GF-D8 (cell line): ENCODE data around the gene PTPRM.

ENCODE experiments used
- DNase-seq: peaks from one replicate; lab custom pipeline; 2025; lab: John Stamatoyannopoulos, UW

The PTPRM gene

GRCh38 chr18:8238507-8238906 is 671.4 kb downstream of the PTPRM start:
- no peak for DNase-seq

- no peak for DNase-seq
These were observed 674.6 kb downstream of the PTPRM start for GRCh38 chr18:8241731-8242130.

GRCh38 chr18:8242151-8242696 is 675.1 kb downstream of the PTPRM start:
- no peak for DNase-seq

- DNase-seq, result no peak
These were observed 680.6 kb downstream of the PTPRM start for GRCh38 chr18:8247700-8248099.

- no peak for DNase-seq
These were observed 681.5 kb downstream of the PTPRM start for GRCh38 chr18:8248576-8248975.

GRCh38 chr18:8249811-8250210 is 682.7 kb downstream of the PTPRM start:
- DNase-seq, result no peak

- DNase-seq, result no peak
These were observed 685.3 kb downstream of the PTPRM start for GRCh38 chr18:8252371-8252770.

- no peak for DNase-seq
These were observed 686.8 kb downstream of the PTPRM start for GRCh38 chr18:8253944-8254343.

- DNase-seq, result no peak
These were observed 687.5 kb downstream of the PTPRM start for GRCh38 chr18:8254654-8255053.

GRCh38 chr18:8257851-8258434 is 690.8 kb downstream of the PTPRM start:
- no peak for DNase-seq

GRCh38 chr18:8260319-8260718 is 693.2 kb downstream of the PTPRM start:
- DNase-seq, result no peak

GRCh38 chr18:8260827-8261226 is 693.7 kb downstream of the PTPRM start:
- DNase-seq, result no peak

GRCh38 chr18:8261651-8262091 is 694.6 kb downstream of the PTPRM start:
- DNase-seq, result no peak

GRCh38 chr18:8262221-8262620 is 695.1 kb downstream of the PTPRM start:
- no peak for DNase-seq

GRCh38 chr18:8264116-8264515 is 697.0 kb downstream of the PTPRM start:
- no peak for DNase-seq

GRCh38 chr18:8264861-8265411 is 697.8 kb downstream of the PTPRM start:
- no peak for DNase-seq

- no peak for DNase-seq
These were observed 705.1 kb downstream of the PTPRM start for GRCh38 chr18:8272254-8272653.

- no peak for DNase-seq
These were observed 707.3 kb downstream of the PTPRM start for GRCh38 chr18:8274370-8274769.

GRCh38 chr18:8276406-8276805 is 709.3 kb downstream of the PTPRM start:
- DNase-seq, result no peak

- no peak for DNase-seq
These were observed 710.2 kb downstream of the PTPRM start for GRCh38 chr18:8277270-8277669.

- DNase-seq, result no peak
These were observed 712.2 kb downstream of the PTPRM start for GRCh38 chr18:8279346-8279745.

- DNase-seq, result no peak
These were observed 712.7 kb downstream of the PTPRM start for GRCh38 chr18:8279781-8280330.

GRCh38 chr18:8283891-8284585 is 716.9 kb downstream of the PTPRM start:
- no peak for DNase-seq
